WTC11 (cell line): ENCODE measurements around the gene NPR3.

Source experiments
- CREB1 ChIP-seq: sonication (generic); formaldehyde crosslinking; IDR thresholded peaks from 2 replicates; pipeline ENCODE4 v1.8.0; 2023; ENCODE audit warnings: mild to moderate bottlenecking, missing genetic modification reagents
- CTCF ChIP-seq: fragments of 200-600 bp; IDR thresholded peaks from 2 replicates; pipeline ENCODE4 v1.8.0; 2022; ENCODE audit warnings: antibody characterized with exemption
- IRF1 ChIP-seq: sonication (generic); formaldehyde crosslinking; IDR thresholded peaks from 2 replicates; pipeline ENCODE4 v1.8.0; 2023; ENCODE audit warnings: missing genetic modification reagents
- NFYB ChIP-seq: sonication (generic); formaldehyde crosslinking; conservative IDR thresholded peaks from 2 replicates; pipeline ENCODE4 v1.8.0; 2022; ENCODE audit warnings: low read depth, missing genetic modification reagents
- SP1 ChIP-seq: sonication (generic); formaldehyde crosslinking; conservative IDR thresholded peaks from 2 replicates; pipeline ENCODE4 v1.8.1; 2022; ENCODE audit warnings: missing genetic modification reagents
- ZMAT4 ChIP-seq: fragments of 250-450 bp; sonication (Bioruptor Pico); IDR thresholded peaks from 2 replicates; pipeline ENCODE4 v1.9.0; 2021; ENCODE audit warnings: mild to moderate bottlenecking

GRCh38 chr5:32664523-32664922 is 46.6 kb upstream of the NPR3 start:
- TF ChIP-seq IRF1 (CRISPR knock-in tag) (no peak), SP1 (CRISPR knock-in tag) (no peak), CTCF (no peak), CREB1 (no peak), NFYB (CRISPR knock-in tag) (no peak), ZMAT4 (no peak)
